DND-41 (cell line): ENCODE data around the gene LNX1.

Experiments used
- CTCF ChIP-seq: IDR thresholded peaks from 2 replicates; pipeline ENCODE4 v1.5.1; 2012; ENCODE audit warnings: borderline replicate concordance, low read length, moderate library complexity, mild to moderate bottlenecking; ENCODE audit not compliant: poor library complexity, severe bottlenecking; ENCODE audit errors: extremely low read depth
- EZH2 ChIP-seq: IDR thresholded peaks from 3 replicates; pipeline ENCODE4 v1.6.1; 2012; ENCODE audit warnings: borderline replicate concordance, low read depth, mild to moderate bottlenecking, moderate library complexity, low read length, inconsistent platforms; ENCODE audit not compliant: severe bottlenecking

- no peak for TF ChIP-seq CTCF
- no peak for TF ChIP-seq EZH2
Measured at GRCh38 chr4:53483250-53483649, 108.0 kb downstream of the LNX1 start.
